Kidney (tissue), 14 donors: ENCODE results near the gene SGPL1. TPM values are rescaled to one million over a fixed set of nuclear protein-coding genes. Genes with fewer than 3 reads are reported as not detected.

Experiments
- DNase-seq, 5 donors: peaks; one replicate each; pipeline ENCODE4 v3.0.0-alpha.2; 2013 to 2020
- FAIRE-seq: peaks from 2 replicates; lab custom pipeline; 2012; peaks lifted over from hg19 to GRCh38; lab: Jason Lieb, UNC
- H3K27ac ChIP-seq, 2 donors: one replicate each; pipeline ENCODE4 v1.7.0; 2013; ENCODE audit warnings: low read depth in 2 of 2, low read length in 2 of 2, inconsistent platforms in 1 of 2
- H3K27me3 ChIP-seq: one replicate; pipeline ENCODE4 v1.7.1; 2013; ENCODE audit warnings: low read length, inconsistent platforms; ENCODE audit not compliant: control insufficient read depth, insufficient read depth
- H3K36me3 ChIP-seq, 3 donors: one replicate each; pipeline versions ENCODE4 v1.7.0 to v1.7.1; 2013; ENCODE audit warnings: low read length in 3 of 3, control low read depth in 1 of 3, inconsistent platforms in 1 of 3; ENCODE audit not compliant: insufficient read depth in 3 of 3, control insufficient read depth in 2 of 3
- H3K4me1 ChIP-seq, 3 donors: one replicate each; pipeline versions ENCODE4 v1.7.0 to v1.7.1; 2013; ENCODE audit warnings: low read length in 3 of 3, inconsistent platforms in 1 of 3, low read depth in 1 of 3; ENCODE audit not compliant: control insufficient read depth in 2 of 3, insufficient read depth in 2 of 3
- H3K4me3 ChIP-seq, 3 donors: one replicate each; pipeline versions ENCODE4 v1.7.0 to v1.8.1; 2013; ENCODE audit warnings: low read length in 3 of 3, control low read depth in 1 of 3, inconsistent platforms in 1 of 3
- H3K9ac ChIP-seq, 3 donors: one replicate each; pipeline versions ENCODE4 v1.7.0 to v1.7.1; 2013; ENCODE audit warnings: low read length in 3 of 3, control low read depth in 1 of 3, inconsistent platforms in 1 of 3
- H3K9me3 ChIP-seq, 3 donors: one replicate each; pipeline versions ENCODE4 v1.7.0 to v1.7.1; 2013; ENCODE audit warnings: low read length in 3 of 3, control low read depth in 1 of 3, inconsistent platforms in 1 of 3; ENCODE audit not compliant: control insufficient read depth in 2 of 3, insufficient read depth in 1 of 3
- intact Hi-C: fragments of 100-400 bp; cut with DNase I; formaldehyde crosslinking; loops from one replicate; pipeline ENCODE4 v1.11.1; 2022
- polyA plus RNA-seq: library from polyadenylated mRNA; stranded (reverse); fragments of 350-450 nt; fragmentation: Illumina TruSeq; extraction: RNeasy Lipid Tissue Mini Kit (QIAGEN cat#74804); gene quantifications from one replicate; pipeline ENCODE4 v1.2.3, GENCODE V29; 2014; ENCODE audit warnings: low read depth, low replicate concordance; ENCODE audit not compliant: insufficient read depth
- total RNA-seq: library from RNA; stranded (reverse); fragmentation: NEBNext Ultra II Directional; extraction: Animal tissue kit (Norgen Biotek cat#: 25700); gene quantifications from one replicate; pipeline ENCODE4 v1.2.1, GENCODE V29; 2021
- TF ChIP-seq, protein P1 (sequence below): IDR thresholded peaks from 3 replicates; pipeline ENCODE4 v1.5.1; 2012; ENCODE audit warnings: mild to moderate bottlenecking, moderate library complexity, borderline replicate concordance; ENCODE audit not compliant: insufficient read depth; ENCODE audit errors: extremely low read depth
- donor health status: control.
- donor health status: control.
- donor health status: control.
- donor health status: control.
- donor health status: control.
- donor health status: DM: yes; HTN: yes; CAD: no.
- donor health status: Normal renal cell carcinoma (clear cell type).

Gene SGPL1
- total and polyA plus RNA-seq, 2 donors from 2014 or later: 13.5 to 105 TPM

DNA sequence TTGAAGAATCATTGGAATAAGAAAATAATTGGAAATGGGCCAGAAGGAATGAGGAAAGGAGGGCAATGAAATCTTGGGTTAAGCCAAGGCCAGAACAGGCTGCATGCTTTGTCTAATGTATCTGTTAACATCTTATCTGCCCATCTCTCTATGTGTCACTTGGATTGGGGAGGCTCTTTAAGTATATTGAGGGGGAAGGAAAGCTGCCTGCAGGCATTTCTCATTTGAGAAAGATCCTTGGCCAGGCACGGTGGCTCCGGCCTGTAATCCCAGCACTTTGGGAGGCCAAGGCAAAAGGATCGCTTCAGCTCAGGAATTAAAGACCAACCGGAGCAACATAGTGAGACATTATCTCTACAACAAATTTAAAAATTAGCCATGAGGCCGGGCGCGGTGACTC lies 58.3 kb downstream of the SGPL1 start:
- Histone ChIP-seq H3K4me3 (no peak overlapping the region), H3K9ac (no peak overlapping the region), H3K27me3 (no peaks in the 10 kb centered on the region), H3K4me1 (no peaks in the 10 kb centered on the region), H3K36me3 (peaks cover 3 to 34% (median 22%) of the 10 kb centered on the region in 3 donors), H3K9me3 (no peaks in the 10 kb centered on the region), H3K27ac (no peak overlapping the region)
- intact Hi-C loops: loop anchor here (10.0 kb wide), 1 partner anchor 309 kb away; no protein-coding TSS in a partner anchor
- FAIRE-seq: no peak
- no peak for DNase-seq
- TF ChIP-seq, protein P1, sequence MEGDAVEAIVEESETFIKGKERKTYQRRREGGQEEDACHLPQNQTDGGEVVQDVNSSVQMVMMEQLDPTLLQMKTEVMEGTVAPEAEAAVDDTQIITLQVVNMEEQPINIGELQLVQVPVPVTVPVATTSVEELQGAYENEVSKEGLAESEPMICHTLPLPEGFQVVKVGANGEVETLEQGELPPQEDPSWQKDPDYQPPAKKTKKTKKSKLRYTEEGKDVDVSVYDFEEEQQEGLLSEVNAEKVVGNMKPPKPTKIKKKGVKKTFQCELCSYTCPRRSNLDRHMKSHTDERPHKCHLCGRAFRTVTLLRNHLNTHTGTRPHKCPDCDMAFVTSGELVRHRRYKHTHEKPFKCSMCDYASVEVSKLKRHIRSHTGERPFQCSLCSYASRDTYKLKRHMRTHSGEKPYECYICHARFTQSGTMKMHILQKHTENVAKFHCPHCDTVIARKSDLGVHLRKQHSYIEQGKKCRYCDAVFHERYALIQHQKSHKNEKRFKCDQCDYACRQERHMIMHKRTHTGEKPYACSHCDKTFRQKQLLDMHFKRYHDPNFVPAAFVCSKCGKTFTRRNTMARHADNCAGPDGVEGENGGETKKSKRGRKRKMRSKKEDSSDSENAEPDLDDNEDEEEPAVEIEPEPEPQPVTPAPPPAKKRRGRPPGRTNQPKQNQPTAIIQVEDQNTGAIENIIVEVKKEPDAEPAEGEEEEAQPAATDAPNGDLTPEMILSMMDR: no peak

DNA sequence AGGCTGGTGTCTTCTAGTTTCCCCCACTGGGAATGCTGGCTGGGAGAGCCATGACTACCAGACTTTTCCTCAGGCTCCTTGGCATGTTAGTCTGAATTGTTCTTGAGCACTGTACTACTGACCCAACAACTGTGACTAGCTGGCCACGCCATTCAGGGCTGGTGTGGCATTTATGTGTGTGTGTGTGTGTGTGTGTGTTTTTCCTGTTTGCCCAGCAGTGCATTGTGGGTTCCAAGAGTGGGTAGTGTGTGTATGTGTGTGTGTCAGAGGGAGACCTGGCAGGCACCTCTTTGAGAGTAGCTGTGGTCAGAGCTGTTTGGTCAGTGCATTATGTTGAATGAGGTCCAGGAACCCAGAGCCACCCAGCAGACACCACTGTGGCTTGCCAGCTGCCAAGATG lies 63.5 kb downstream of the SGPL1 start:
- TF ChIP-seq, protein P1: no peak
- H3K27ac ChIP-seq: no peak overlapping the region
- peaks cover 0 to 29% (median 15%) of the 10 kb centered on the region in 3 donors for H3K36me3 ChIP-seq
- FAIRE-seq (no peak), DNase-seq (no peak)
- no peaks in the 10 kb centered on the region for H3K27me3 ChIP-seq
- intact Hi-C loops: loop anchor here (10.0 kb wide), 1 partner anchor 314 kb away; no protein-coding TSS in a partner anchor
- no peaks in the 10 kb centered on the region for H3K9me3 ChIP-seq
- no peaks in the 10 kb centered on the region for H3K4me1 ChIP-seq
- H3K9ac ChIP-seq: no peak overlapping the region
- H3K4me3 ChIP-seq: no peak overlapping the region

DNA sequence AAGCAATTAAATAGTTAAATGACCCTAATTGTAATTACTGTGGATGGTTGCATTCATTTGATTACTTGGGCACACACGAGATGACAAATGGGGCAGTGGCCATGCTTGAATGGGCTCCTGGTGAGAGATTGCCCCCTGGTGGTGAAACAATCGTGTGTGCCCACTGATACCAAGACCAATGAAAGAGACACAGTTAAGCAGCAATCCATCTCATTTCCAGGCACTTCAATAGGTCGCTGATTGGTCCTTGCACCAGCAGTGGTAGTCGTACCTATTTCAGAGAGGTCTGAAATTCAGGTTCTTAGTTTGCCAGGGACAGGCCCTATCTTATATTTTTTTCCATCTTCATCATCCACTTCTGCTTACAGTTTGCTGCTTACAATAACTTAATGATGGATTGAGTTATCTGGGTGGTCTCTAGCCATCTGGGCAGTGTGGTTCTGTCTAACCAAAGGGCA lies 64.4 kb downstream of the SGPL1 start:
- TF ChIP-seq, protein P1: peak; percentile 96
- peak; percentile 79 to 89 (median 80) for DNase-seq
- Histone ChIP-seq H3K36me3 (peaks cover 0 to 33% (median 19%) of the 10 kb centered on the region in 3 donors), H3K27ac (no peak overlapping the region), H3K4me1 (no peaks in the 10 kb centered on the region), H3K9ac (no peak overlapping the region), H3K9me3 (no peaks in the 10 kb centered on the region), H3K27me3 (no peaks in the 10 kb centered on the region), H3K4me3 (no peak overlapping the region)
- peak; percentile 74 for FAIRE-seq
- intact Hi-C loops: loop anchor here (10.0 kb wide), 2 partner anchors 65 to 415 kb away; partner anchors contain the start of gene SGPL1
